ENCODE measurements around the gene TRMT6.

The TRMT6 gene

GRCh38 chr20:5895626-5896025, 54.7 kb downstream of the TRMT6 start:
- DNase-seq (ENCODE audit: low read depth, low spot score), result no peak

GRCh38 chr20:5893621-5894020, 56.7 kb downstream of the TRMT6 start:
- no peak for DNase-seq (ENCODE audit: low read depth, low spot score)

- no peak for DNase-seq (ENCODE audit: low read depth, low spot score)
Measured at GRCh38 chr20:5893052-5893451, 57.3 kb downstream of the TRMT6 start.

DNA sequence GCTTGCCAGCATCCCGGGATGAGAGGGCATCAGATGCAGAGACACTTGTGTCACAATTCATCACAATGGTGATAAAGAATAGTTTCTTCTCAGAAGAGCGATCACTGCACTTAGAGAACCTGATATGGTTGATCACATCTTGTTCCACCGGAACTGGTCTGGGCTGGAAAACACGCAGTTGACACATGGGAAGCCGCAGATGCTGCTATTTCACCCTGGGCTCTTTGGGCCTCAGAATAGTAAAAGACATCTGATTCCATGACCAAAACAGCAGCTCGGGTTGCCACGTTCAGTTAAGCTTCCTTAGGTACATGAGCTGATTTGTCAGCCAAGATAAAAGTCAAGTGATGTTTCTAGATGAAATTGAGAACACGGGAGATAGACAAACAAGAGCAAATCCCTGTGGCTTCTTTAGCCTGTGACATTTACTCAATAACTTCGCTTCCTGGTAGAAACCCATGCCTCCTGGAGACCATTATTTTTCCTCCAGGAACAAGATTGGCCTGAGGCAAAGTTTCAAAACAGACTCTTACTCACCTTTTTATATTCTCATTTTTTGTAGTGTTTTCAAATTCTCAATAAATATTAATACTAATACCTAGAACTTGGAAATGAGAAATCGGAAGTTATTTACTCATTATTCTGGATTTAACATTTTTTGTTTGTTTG, 59.4 kb downstream of the TRMT6 start:
- no peak for DNase-seq (ENCODE audit: low read depth, low spot score)

- DNase-seq (ENCODE audit: low read depth, low spot score), result no peak
Measured at GRCh38 chr20:5888041-5888440, 62.3 kb downstream of the TRMT6 start.

DNA sequence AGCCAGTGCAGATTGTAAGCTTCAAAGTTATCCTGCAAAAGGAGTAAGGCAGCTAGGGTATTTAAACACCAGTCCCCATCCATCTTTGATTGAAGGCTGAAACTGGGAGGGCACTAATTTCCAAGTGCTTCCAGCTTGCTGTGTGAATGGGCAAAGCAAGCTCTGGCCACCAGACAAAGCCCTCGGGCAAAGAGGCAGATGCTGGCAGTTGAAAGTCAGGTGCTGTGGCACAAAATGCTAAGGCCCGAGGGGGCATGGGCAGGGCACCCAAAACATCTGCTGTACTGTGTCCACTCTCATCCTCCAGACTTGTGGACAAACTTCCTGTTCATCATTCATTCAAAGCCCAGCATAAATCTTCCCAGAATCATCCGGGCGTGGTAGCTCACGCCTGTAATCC, 62.9 kb downstream of the TRMT6 start:
- no peak for DNase-seq (ENCODE audit: low read depth, low spot score)

Measured in activated CD4-positive, CD25-positive, alpha-beta regulatory T cell treated with anti-CD3 and anti-CD28 coated beads, Interleukin-2, amount 50 U/mL, for 16 hours (primary cell).